OCI-LY7 (cell line): Measurements from ENCODE around the gene MROH2A.

Experiments used
- EZH2phosphoT487 ChIP-seq: fragments of 200-600 bp; sonication (generic); IDR thresholded peaks from 2 replicates; pipeline ENCODE4 v1.6.1; 2018; ENCODE audit warnings: low read depth, borderline replicate concordance, mild to moderate bottlenecking, mixed run types, antibody characterized with exemption, low read length, moderate library complexity, mixed read lengths
- TF ChIP-seq, protein P1 (sequence below): fragments of 200-600 bp; sonication (generic); conservative IDR thresholded peaks from 2 replicates; pipeline ENCODE4 v1.5.1; 2014; ENCODE audit warnings: mild to moderate bottlenecking, antibody characterized with exemption, low read length, moderate library complexity, mixed read lengths

GRCh38 chr2:233773854-233774253 lies 4.3 kb upstream of the MROH2A start:
- TF ChIP-seq, protein P1, sequence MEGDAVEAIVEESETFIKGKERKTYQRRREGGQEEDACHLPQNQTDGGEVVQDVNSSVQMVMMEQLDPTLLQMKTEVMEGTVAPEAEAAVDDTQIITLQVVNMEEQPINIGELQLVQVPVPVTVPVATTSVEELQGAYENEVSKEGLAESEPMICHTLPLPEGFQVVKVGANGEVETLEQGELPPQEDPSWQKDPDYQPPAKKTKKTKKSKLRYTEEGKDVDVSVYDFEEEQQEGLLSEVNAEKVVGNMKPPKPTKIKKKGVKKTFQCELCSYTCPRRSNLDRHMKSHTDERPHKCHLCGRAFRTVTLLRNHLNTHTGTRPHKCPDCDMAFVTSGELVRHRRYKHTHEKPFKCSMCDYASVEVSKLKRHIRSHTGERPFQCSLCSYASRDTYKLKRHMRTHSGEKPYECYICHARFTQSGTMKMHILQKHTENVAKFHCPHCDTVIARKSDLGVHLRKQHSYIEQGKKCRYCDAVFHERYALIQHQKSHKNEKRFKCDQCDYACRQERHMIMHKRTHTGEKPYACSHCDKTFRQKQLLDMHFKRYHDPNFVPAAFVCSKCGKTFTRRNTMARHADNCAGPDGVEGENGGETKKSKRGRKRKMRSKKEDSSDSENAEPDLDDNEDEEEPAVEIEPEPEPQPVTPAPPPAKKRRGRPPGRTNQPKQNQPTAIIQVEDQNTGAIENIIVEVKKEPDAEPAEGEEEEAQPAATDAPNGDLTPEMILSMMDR = no peak
- no peak for TF ChIP-seq EZH2phosphoT487
